Measurements from ENCODE around the gene RAG2.

Gene RAG2

GRCh38 chr11:36557991-36558390, 40.0 kb downstream of the RAG2 start:
- H3K27ac ChIP-seq, result peak overlapping the region; percentile 71
- no peak for TF ChIP-seq ZFX (IDR thresholded peaks at IDR 0.05; ENCODE audit: borderline replicate concordance)
- TF ChIP-seq, protein P1, sequence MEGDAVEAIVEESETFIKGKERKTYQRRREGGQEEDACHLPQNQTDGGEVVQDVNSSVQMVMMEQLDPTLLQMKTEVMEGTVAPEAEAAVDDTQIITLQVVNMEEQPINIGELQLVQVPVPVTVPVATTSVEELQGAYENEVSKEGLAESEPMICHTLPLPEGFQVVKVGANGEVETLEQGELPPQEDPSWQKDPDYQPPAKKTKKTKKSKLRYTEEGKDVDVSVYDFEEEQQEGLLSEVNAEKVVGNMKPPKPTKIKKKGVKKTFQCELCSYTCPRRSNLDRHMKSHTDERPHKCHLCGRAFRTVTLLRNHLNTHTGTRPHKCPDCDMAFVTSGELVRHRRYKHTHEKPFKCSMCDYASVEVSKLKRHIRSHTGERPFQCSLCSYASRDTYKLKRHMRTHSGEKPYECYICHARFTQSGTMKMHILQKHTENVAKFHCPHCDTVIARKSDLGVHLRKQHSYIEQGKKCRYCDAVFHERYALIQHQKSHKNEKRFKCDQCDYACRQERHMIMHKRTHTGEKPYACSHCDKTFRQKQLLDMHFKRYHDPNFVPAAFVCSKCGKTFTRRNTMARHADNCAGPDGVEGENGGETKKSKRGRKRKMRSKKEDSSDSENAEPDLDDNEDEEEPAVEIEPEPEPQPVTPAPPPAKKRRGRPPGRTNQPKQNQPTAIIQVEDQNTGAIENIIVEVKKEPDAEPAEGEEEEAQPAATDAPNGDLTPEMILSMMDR (IDR thresholded peaks at IDR 0.05), result no peak

- H3K27ac ChIP-seq, result peak overlapping the region; percentile 71
- TF ChIP-seq, protein P1 (IDR thresholded peaks at IDR 0.05), result 0 out of 2 replicates have a peak, but pooled peaks have one; percentile 5
These were observed 40.6 kb downstream of the RAG2 start for GRCh38 chr11:36557390-36557789.

DNA sequence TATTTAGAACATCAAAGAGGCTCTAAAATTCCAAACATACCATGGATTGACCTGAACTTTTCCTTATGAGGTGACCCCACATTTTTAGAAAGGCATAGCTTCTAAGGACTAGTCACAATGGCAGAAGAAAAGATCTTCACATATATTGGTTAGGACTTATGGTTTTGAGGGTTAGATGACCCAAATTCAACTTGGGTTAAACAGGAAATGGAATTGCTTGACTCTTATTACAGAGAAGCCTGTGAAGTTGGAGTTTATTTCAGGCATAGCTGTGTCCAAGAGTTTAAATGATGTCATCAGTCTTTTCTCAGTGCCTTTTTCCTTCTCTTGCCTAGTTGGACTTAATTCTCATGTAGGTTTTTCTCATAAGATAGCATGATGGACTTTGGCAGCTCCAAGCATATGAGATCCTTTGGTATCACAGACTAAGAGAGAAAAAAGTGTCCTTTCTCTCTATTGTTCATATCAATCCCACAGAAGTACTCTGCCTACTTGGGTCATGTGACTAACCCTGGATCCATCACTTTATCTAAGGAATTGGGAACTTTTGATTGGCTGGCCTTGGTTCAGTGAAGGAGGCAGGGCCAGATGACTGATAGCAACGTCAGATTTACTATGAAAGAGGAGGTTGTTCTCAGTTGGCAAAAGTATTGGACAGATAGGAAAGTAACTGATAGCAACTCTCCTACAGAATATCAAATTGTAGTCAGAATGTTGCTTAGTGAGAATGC, 47.5 kb downstream of the RAG2 start:
- no peak for TF ChIP-seq ZFX (IDR thresholded peaks at IDR 0.05; ENCODE audit: borderline replicate concordance)
- TF ChIP-seq, protein P1 (IDR thresholded peaks at IDR 0.05), result no peak
- no peak overlapping the region for H3K27ac ChIP-seq
